ENCODE results near the gene CPA4.
A peak's percentile ranks its signal among the peaks of the same experiment; 100 is the strongest.

The CPA4 gene

DNA sequence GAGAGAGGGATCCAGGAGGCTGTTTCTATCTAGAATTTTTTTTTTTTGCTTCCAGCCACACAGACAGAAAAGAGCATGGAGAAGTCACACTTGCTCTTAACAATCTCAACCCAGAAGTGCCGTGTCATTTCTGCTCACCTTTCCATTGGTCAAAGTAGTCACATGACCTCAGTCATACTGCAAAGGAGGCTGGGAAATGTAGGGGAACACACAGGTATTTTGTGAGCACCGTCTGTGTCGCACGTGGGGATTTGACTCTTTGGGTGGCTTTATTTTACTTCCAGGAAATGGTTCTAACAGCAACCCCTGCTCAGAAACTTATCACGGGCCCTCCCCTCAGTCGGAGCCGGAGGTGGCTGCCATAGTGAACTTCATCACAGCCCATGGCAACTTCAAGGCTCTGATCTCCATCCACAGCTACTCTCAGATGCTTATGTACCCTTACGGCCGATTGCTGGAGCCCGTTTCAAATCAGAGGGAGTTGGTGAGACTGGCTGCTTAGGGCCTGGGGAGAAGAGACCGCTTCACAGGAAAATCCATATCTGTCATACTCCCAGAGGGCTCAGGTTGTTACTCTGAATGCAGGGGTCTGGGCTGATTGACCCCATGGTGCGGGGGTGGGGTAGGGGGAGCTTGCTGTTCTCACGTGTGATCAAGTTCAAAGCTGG, 74.3 kb downstream of the CPA4 start:
- DNase-seq = no peak

DNA sequence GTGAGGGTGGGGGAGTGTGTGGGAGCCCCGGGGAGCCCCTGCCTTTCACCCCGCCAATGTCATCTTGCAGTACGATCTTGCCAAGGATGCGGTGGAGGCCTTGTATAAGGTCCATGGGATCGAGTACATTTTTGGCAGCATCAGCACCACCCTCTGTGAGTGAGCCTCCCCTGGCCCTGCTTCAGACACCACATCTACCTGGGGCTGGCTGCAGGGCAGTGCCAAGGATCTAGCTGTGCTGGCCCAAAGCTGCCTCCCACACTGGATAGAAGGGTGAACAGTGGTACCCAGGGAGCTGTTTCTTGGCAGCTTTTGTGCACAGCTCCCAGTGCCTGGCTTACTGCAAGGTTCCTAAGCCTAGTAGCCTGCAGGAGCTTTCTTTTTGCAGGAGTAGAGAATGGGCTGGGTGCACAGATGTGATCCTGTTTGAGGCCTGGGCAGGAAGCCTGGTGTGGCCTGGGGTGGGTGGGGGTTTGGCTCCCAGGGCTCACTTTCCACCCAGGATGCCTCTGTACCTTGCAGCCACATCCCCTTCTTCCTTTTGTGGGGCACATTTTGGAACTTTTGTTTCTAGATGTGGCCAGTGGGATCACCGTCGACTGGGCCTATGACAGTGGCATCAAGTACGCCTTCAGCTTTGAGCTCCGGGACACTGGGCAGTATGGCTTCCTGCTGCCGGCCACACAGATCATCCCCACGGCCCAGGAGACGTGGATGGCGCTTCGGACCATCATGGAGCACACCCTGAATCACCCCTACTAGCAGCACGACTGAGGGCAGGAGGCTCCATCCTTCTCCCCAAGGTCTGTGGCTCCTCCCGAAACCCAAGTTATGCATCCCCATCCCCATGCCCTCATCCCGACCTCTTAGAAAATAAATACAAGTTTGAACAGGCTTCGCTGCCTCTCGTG, 75.1 kb downstream of the CPA4 start:
- DNase-seq = no peak

DNA sequence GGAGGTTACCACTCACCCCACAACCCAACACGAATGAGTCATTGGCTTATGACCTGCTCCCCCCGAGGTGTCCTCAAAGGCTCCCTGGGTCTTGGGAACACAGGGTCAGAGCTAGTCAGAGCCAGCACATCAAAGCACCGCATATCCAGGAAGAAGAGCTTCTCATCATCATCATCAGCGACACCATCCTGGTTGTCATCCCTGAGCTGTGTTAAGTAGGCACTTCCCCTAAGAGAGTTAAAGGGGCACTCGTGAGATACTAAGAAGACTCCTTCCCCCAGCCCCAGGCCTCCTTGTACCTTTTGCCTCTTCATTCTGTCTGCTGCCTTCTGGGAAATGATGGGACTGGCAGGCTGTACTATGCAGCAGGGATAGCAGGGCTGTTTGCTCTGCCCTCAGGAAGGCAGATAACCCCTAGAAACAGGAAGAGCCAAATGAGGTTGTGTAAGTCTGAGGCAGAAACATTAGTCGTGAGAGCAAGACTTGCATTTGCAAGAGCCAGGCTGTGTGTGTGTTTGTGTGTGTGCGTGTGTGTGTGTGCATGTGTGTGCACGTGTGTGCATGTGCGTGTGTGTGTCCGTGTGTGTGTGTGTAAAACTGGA, 76.2 kb downstream of the CPA4 start:
- peak; percentile 18 for DNase-seq

DNA sequence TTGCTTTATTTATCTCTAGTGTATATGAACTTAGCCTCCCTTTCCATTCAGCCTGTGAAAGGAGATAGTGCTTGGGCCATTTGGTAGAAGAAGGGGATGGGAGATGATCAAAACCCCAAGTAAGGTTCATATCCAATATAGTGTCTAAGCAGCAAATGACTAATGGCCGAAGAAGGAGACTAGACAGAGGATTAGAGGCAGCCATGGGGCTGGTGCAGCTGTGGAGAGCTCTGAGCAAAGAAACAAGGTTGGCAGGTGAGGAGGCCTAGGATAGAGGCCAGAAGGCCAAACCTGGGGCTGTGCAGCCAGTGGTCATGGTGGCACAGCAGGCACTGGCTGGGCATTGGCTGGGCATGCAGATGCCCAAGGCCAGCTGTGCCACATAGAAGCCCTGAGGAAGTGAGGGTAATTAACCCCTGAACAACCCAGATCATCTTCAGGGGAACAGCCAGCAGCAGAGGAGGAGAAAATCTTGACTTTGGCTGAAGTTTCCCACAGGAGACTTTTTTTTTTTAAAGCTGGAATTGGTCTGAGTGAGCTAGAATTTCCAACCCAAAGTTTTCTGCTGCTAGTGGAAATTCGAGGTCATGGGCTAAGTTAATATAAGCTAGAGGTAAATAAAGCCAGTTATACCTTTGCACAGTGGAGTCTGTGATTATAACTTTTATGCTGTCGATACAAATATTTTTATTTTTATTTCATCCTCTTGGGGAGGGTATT, 77.0 kb downstream of the CPA4 start:
- DNase-seq = no peak

DNA sequence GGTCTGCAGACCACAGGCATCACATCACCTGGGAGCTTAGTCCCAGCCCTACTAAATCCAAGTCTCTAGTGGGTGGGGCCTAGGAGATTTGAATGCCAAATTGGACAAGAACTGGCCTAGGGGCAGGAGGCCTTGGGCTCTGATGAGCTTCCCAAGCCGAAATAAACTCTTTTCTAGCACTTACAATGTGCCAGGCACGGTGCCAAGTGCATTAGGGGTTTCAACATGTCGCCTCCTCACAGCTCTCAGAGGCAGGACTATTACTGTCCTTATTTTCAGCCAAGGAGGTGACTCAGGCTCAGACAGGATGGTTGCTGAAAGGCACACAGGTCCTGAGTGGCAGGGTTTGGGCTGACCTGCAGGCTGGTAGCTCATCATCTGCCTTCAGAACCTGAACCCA, 78.1 kb downstream of the CPA4 start:
- DNase-seq = no peak

DNA sequence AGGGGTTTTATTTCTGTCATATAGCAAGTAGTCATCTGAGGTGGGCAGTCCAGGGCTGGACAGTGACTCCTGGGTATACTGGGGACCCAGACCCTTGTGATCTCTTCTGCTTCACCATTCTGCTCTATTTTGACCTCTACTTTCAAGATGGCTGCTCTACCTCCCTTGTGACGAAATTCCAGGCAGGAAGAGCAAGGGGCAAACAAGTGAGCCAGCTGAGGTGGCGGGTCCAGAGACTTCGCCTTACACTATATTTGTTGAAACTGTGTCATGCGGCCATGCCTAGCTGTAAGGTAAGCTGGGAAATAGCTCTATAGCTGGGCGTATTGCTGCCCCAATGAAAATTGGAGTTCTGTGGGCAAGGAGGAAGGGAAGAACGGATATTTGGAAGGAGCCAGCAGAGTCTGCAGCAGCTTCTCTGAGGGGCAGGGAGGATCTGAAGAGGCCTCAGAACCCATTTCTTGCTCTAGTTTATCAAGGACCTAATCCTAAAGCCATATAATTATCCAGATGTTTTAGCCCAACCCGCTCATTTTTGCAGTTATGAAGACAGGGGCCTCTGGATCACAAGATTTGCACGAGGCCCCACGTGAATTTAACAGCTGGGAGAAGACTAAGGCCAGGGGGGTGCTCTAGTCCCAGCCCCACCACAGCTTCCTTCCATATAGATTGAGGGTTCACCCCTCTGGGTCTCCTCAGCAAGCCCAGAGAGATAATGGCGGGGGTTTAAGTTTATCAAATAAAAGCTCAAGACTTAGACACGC, 79.6 kb downstream of the CPA4 start:
- no peak for DNase-seq

Data from hematopoietic multipotent progenitor cell treated with erythropoietin and hydrocortisone succinate and interleukin-3 and kit ligand, for 8 days (in vitro differentiated cells).